ENCODE results near the gene PLCL1.

DNA sequence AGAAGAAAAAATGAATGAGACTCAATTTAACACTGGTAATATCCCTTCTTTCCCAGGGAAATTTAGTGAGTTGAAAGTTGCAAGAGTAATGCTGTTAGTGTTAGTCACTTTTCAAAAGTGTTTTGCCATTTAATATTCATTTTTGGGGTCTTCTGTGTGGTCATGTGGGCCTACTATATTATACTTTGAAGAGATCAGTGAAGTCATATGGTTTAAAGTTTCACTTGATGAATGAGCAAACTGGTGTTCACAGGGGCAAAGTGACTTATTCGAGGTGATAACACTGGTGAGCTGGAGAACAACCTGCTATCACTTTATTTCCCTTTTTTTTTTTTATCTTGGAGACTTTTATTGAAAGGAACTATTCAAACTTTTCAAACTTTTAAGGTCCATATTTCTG is 196.0 kb downstream of the PLCL1 start:
- TF ChIP-seq CTCF (conservative IDR thresholded peaks at IDR 0.05) (no peak), ZFX (IDR thresholded peaks at IDR 0.05) (no peak)
